ENCODE measurements around the gene ZNF337.
"Not testable (repeated sequence)": the region's sequence is repeated elsewhere in the genome, so short reads cannot be mapped to it uniquely, and the experiment has no call there.

GRCh38 chr20:25630615-25631014 lies 66.0 kb downstream of the ZNF337 start:
- not testable (repeated sequence) for TF ChIP-seq RAD21 (CRISPR knock-in tag; IDR thresholded peaks at IDR 0.05); STAT6 (CRISPR knock-in tag; IDR thresholded peaks at IDR 0.05; ENCODE audit: borderline replicate concordance); ZFP1 (CRISPR knock-in tag; IDR thresholded peaks at IDR 0.05); CBX5 (CRISPR knock-in tag; IDR thresholded peaks at IDR 0.05; ENCODE audit: borderline replicate concordance); MEIS1 (CRISPR knock-in tag; IDR thresholded peaks at IDR 0.05; ENCODE audit: borderline replicate concordance); ATF7 (IDR thresholded peaks at IDR 0.05); ATF7 (CRISPR knock-in tag; IDR thresholded peaks at IDR 0.05)
